ENCODE results near the gene EXOC3L1.
A peak's percentile ranks its signal among the peaks of the same experiment; 100 is the strongest.

EXOC3L1 gene

DNA sequence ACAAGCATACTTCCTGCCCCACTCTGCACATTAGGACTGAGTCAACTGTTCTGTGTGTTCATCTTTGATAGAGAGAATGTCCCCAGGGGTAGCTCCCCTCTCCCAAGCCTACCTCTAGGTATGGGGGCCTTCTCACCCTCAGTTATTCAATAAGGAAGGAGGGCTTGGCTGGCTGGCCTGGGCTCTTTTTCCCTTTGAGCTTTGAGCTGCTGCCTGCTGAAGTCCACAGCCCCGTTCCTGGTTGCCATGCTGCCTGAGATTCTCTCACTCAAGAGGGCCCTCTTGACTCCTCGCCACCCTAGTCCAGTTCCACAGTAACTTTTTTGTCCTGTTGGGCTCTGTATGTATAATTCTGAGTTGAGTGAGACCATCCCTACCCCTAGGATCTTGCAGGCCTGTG lies 44.2 kb downstream of the EXOC3L1 start:
- no peak overlapping the region for H3K4me3 ChIP-seq (replicated peaks; ENCODE audit: low read depth, low read length)
- no peak for TF ChIP-seq CTCF (IDR thresholded peaks at IDR 0.05; ENCODE audit: low read length, missing control alignments)
- DNase-seq (ENCODE audit: low read depth) = no peak

- DNase-seq (ENCODE audit: low read depth) = no peak
- TF ChIP-seq CTCF (IDR thresholded peaks at IDR 0.05; ENCODE audit: low read length, missing control alignments) = no peak
- no peak overlapping the region for H3K4me3 ChIP-seq (replicated peaks; ENCODE audit: low read depth, low read length)
Measured at GRCh38 chr16:67144943-67145342, 45.0 kb downstream of the EXOC3L1 start.

- DNase-seq (ENCODE audit: low read depth) = no peak
- H3K4me3 ChIP-seq (replicated peaks; ENCODE audit: low read depth, low read length) = no peak overlapping the region
- no peak for TF ChIP-seq CTCF (IDR thresholded peaks at IDR 0.05; ENCODE audit: low read length, missing control alignments)
Measured at GRCh38 chr16:67142342-67142741, 47.6 kb downstream of the EXOC3L1 start.

DNA sequence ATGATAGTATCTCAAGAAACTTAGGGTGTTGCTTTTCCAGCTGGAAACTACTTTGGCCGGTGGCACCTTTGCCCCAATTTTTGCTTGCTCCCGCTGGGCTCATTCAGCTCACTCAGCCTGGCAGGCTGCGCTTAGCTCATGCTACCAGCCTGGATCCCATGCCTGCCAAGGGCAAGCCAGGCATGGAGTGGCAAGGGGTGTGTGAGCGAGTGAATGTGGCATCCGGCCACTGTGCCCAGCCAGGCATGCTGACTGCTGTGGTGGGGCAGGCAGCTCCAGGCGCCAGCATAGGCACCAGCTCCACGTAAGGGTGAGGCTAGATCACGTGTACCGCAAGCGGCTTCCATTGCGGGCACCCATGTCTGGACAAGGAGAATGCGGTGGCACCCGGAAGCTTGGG lies 48.5 kb downstream of the EXOC3L1 start:
- no peak for DNase-seq (ENCODE audit: low read depth)
- H3K4me3 ChIP-seq (replicated peaks; ENCODE audit: low read depth, low read length) = no peak overlapping the region
- no peak for TF ChIP-seq CTCF (IDR thresholded peaks at IDR 0.05; ENCODE audit: low read length, missing control alignments)

- peak; percentile 71 for DNase-seq (ENCODE audit: low read depth)
- no peak overlapping the region for H3K4me3 ChIP-seq (replicated peaks; ENCODE audit: low read depth, low read length)
- no peak for TF ChIP-seq CTCF (IDR thresholded peaks at IDR 0.05; ENCODE audit: low read length, missing control alignments)
Measured at GRCh38 chr16:67137605-67138004, 52.3 kb downstream of the EXOC3L1 start.

All from fibroblast of pulmonary artery (primary cell).